ENCODE results near the gene ADAMTS2.

Gene ADAMTS2

DNA sequence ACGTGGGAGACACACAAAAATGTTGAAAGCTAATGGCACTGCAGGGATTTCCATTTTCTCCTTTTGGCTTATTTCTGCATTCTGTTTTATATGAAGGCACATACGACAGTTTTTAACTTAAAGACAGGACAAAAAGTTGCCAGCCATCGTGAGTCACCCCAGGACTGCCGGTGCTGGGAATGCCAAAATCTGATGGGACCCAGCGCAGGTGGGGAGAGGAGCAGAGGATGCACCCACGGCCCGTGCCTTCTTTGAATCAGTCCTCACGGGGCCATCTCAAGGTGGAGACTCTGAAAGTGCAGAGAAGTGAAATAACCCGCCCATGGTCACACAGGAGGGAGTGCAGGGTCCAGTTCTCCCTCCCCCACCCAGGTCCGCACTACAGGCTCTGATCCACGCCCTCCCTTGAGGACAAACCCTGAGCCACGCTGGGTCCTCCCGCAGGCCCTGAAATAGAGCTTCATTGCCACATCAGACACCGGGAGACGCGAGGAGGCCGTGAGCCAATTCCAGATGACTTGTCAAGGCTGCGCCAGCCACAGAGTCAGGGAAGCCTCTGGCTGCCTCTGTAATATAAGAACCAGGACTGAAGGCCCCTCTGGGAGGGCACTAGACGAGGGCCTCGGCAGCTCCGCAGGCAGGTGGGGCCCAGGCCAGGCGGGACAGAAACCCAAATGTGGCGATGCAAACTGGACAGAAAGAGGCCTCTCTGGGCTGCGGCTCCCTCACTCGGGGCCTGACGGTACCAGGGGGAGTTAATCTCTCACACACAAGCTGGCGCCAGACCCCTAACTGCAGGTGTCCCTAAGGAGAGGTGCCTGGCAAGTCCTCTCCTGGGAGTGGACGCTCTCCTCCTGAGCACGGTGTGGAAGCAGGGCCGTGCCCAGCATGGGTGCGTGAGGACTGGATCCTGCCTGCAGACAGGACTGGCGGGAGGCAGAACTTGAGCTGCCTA lies 22.9 kb downstream of the ADAMTS2 start:
- no peak for DNase-seq (ENCODE audit: insufficient read length, low spot score)
- FAIRE-seq: no peak
- TF ChIP-seq POLR2A (IDR thresholded peaks at IDR 0.05; ENCODE audit: low read depth, low read length): no peak
- no peak for TF ChIP-seq POU2F2 (IDR thresholded peaks at IDR 0.05; ENCODE audit: low read depth, low read length)
- TF ChIP-seq SPI1 (IDR thresholded peaks at IDR 0.05; ENCODE audit: low read depth, low read length): no peak
- TF ChIP-seq PAX5 (IDR thresholded peaks at IDR 0.05; ENCODE audit: insufficient read depth, low read length, severe bottlenecking): no peak
- no peak for TF ChIP-seq TAF1 (IDR thresholded peaks at IDR 0.05; ENCODE audit: low read depth, low read length)
- TF ChIP-seq POLR2AphosphoS5 (IDR thresholded peaks at IDR 0.05; ENCODE audit: low read depth, low read length): no peak

DNA sequence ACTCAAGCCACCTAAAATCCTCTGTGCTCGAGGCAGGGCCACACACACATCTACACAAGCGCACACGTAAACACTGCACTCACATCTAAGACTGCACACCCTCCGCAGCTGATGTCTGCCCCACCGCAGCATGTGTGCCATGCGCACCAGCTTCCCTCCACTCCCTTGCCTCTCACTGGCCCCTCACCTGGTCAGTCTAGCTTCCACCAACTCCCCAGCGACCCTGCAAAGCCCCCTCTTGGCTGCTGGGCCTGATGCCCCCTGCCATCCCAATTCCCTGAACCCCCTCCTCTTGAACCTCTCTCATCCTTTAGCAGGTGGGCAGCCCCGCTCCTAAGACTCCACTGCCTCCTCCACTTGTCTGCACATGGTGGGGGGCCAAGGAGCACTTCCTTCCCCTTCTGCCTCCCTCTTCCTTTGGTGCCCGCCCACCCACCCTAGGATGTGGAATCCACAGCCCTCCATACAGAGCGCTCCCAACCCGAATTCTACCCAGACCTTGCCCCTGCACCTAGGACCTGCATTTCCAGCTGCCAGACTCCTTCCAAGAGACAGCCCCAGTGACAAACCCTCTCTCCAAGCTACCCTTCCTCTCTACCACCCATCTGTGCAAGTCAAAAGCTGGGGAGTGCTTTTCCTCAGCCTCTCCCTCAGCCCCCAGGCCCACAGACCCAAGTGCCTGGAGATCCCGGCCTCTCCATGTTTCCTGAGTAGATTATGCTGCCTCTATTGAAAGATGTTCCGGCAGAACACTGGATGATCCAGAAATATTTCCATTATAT lies 23.9 kb downstream of the ADAMTS2 start:
- no peak for DNase-seq (ENCODE audit: insufficient read length, low spot score)
- TF ChIP-seq PAX5 (IDR thresholded peaks at IDR 0.05; ENCODE audit: insufficient read depth, low read length, severe bottlenecking): no peak
- no peak for TF ChIP-seq POU2F2 (IDR thresholded peaks at IDR 0.05; ENCODE audit: low read depth, low read length)
- no peak for TF ChIP-seq POLR2AphosphoS5 (IDR thresholded peaks at IDR 0.05; ENCODE audit: low read depth, low read length)
- TF ChIP-seq POLR2A (IDR thresholded peaks at IDR 0.05; ENCODE audit: low read depth, low read length): no peak
- TF ChIP-seq SPI1 (IDR thresholded peaks at IDR 0.05; ENCODE audit: low read depth, low read length): no peak
- TF ChIP-seq TAF1 (IDR thresholded peaks at IDR 0.05; ENCODE audit: low read depth, low read length): no peak
- no peak for FAIRE-seq

DNA sequence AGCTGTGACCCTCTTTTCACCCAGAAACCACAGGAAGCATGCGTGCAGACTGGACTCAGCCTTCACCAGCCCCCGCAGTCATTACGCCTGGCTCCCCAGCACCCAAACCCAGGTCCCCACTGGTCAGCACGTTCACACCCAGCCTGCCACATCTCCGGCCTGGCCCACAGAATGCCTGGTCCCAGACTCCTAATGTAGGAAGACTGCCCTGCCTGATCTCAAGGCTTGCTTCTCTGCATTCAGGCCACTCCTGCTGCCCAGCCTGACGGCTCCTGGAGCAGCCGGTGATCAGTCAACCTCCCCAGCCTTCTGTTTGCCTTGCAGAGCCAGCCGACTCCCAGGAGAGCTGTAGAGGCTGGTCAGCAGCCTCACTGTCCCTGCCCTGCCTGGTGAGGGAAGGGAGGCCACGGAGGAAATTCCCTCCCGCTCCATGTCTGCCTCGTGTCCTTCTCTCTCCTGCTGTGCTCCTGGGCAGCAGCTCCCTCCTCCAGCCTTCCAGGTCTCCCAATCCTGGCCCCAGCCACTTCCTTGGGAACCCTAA lies 25.4 kb downstream of the ADAMTS2 start:
- TF ChIP-seq POU2F2 (IDR thresholded peaks at IDR 0.05; ENCODE audit: low read depth, low read length) (no peak), POLR2AphosphoS5 (IDR thresholded peaks at IDR 0.05; ENCODE audit: low read depth, low read length) (no peak), TAF1 (IDR thresholded peaks at IDR 0.05; ENCODE audit: low read depth, low read length) (no peak), PAX5 (IDR thresholded peaks at IDR 0.05; ENCODE audit: insufficient read depth, low read length, severe bottlenecking) (no peak), SPI1 (IDR thresholded peaks at IDR 0.05; ENCODE audit: low read depth, low read length) (no peak), POLR2A (IDR thresholded peaks at IDR 0.05; ENCODE audit: low read depth, low read length) (no peak)
- FAIRE-seq (no peak), DNase-seq (ENCODE audit: insufficient read length, low spot score) (no peak)

DNA sequence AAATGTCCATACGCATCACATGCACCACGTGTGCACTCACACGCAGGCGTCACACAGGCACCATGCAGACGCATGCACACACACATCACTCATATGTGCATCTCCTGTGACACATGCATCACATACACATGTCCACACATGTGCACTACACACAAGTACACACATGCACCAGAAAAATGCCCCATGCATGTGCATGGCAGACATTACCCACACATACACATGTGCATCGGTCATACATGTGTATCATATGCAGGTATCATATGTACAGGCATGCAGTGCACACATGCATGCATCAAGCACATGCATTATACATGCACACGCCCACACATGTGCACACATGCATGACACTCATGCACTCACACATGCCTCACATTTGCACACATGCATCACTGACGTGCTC lies 26.1 kb downstream of the ADAMTS2 start:
- DNase-seq (ENCODE audit: insufficient read length, low spot score) (no peak), FAIRE-seq (no peak)
- TF ChIP-seq POLR2AphosphoS5 (IDR thresholded peaks at IDR 0.05; ENCODE audit: low read depth, low read length): no peak
- TF ChIP-seq PAX5 (IDR thresholded peaks at IDR 0.05; ENCODE audit: insufficient read depth, low read length, severe bottlenecking): no peak
- TF ChIP-seq POU2F2 (IDR thresholded peaks at IDR 0.05; ENCODE audit: low read depth, low read length): no peak

DNA sequence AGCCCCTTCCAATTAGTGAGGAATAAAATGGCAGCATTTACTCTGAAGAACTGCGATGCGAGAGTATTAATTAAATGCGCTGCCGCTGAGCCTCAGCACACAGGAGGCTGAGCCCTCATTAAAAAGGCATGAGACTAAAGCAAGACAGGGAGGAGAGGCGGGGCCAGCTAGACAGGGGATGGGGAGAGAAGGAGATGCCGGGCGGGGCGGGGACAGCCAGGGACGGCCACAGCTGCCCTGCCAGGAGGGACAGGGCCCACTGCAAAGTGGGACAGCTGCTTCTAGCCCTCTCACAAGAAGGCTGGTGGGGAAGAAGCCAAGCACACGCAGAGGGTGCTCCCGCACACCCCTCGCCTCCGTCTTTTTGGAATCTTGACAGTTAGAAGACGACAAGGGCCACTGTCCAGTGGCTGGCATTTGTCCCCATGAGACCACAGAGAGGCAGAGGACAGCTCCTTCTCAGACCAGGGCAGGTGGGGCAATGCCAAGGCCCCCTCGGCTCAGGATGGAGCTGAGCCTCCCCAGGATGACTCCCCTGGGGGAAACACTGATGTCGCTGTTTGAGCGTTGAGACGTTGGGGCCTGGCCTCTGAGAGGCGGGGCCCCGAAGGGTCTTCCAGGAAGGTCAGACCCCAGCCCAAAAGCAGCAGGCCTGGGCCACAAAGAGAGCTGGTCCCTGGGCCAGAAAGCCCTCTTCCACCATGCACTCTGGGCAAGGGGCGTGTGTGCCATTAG lies 26.9 kb downstream of the ADAMTS2 start:
- DNase-seq (ENCODE audit: insufficient read length, low spot score) (no peak), FAIRE-seq (no peak)
- TF ChIP-seq POLR2AphosphoS5 (IDR thresholded peaks at IDR 0.05; ENCODE audit: low read depth, low read length) (no peak), POU2F2 (IDR thresholded peaks at IDR 0.05; ENCODE audit: low read depth, low read length) (no peak)

DNA sequence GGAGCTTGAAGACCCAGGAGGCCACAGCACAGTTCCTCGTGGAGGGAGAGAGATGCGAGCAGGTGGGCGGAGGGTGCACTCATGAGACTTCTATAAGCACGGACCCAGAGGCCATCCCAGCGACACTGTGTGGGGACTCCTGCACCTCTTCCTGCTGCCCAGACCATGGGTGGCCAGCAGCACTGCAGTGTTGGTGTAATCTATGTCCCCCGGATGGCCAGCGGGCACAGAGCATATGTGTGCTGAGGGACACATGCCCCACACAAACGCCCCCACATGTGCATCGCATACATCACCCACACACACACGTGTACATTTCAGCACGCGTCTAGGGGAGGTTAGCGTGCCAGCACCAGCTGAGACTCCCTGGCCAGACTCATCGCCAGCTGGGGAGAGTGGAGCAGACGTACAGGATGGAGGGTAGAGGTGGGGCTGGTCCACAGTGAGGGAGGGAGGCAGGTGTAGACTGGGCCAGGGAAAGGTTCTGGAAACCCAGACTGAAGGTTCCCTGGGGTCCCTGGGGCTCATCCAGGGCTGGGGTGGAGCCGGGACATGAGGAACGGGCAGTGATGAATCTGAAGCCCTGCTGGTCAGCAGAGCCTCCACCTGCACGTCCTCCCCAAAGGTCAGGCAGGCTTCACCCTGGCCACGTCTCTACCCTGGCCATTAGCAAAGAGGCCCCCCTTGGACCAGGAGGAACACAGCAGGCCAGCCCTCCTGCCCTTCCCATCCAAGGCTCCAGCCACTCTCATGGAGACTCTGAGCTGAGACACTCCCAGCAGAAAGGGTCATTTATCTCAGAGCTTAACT lies 27.6 kb downstream of the ADAMTS2 start:
- no peak for TF ChIP-seq SPI1 (IDR thresholded peaks at IDR 0.05; ENCODE audit: low read depth, low read length)
- TF ChIP-seq TAF1 (IDR thresholded peaks at IDR 0.05; ENCODE audit: low read depth, low read length): no peak
- TF ChIP-seq PAX5 (IDR thresholded peaks at IDR 0.05; ENCODE audit: insufficient read depth, low read length, severe bottlenecking): no peak
- DNase-seq (ENCODE audit: insufficient read length, low spot score) (no peak), FAIRE-seq (no peak)

DNA sequence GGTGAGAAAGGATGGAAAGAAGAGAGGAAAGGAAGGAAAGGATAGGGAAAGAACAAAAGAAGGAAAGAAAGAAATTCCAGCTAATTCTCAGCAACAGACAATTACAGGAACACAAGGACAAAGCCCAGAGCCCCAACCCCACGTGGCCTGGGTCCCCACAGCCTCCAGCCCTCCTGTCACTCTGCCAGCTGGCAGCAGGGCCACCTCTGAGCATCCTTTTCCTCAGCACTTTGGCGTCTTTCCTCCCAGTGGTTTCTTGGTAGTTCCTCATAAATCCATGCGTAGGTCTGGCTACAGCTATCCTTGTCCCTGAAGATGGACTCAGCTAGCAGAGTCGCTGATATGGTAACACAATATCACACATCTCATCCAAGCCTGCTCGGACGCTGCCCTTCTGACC lies 28.3 kb downstream of the ADAMTS2 start:
- DNase-seq (ENCODE audit: insufficient read length, low spot score) (no peak), FAIRE-seq (no peak)
- TF ChIP-seq POLR2A (IDR thresholded peaks at IDR 0.05; ENCODE audit: low read depth, low read length) (no peak), PAX5 (IDR thresholded peaks at IDR 0.05; ENCODE audit: insufficient read depth, low read length, severe bottlenecking) (no peak), SPI1 (IDR thresholded peaks at IDR 0.05; ENCODE audit: low read depth, low read length) (no peak), POLR2AphosphoS5 (IDR thresholded peaks at IDR 0.05; ENCODE audit: low read depth, low read length) (no peak), TAF1 (IDR thresholded peaks at IDR 0.05; ENCODE audit: low read depth, low read length) (no peak), POU2F2 (IDR thresholded peaks at IDR 0.05; ENCODE audit: low read depth, low read length) (no peak)

DNA sequence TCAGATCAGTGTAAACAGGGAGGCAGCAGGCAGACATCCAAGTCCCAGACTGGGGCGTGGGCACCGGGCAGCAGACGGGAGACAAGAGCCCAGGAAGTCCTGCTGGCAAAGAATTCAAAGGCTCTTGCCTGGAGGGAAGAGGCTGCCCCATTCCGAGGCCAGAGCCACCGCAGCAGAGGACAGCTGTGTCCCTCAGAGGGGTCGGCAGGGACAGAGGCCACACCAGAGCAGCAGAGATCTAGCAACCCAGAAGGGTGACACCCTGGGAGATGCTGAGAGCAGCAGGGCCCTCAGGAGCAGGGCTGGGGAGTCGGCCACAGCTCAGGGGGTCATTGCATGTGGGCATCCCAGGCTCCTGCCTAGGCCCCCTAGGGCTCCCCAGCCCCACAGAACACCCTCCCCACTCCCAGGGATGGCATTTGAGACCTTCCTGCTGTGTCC lies 29.1 kb downstream of the ADAMTS2 start:
- TF ChIP-seq POLR2A (IDR thresholded peaks at IDR 0.05; ENCODE audit: low read depth, low read length) (no peak), POLR2AphosphoS5 (IDR thresholded peaks at IDR 0.05; ENCODE audit: low read depth, low read length) (no peak), PAX5 (IDR thresholded peaks at IDR 0.05; ENCODE audit: insufficient read depth, low read length, severe bottlenecking) (no peak)
- FAIRE-seq: no peak
- no peak for DNase-seq (ENCODE audit: insufficient read length, low spot score)

Data from GM12891 (cell line).